B cell (primary cell): ENCODE data around the gene ARHGAP6.

Source experiments
- EZH2 ChIP-seq: IDR thresholded peaks from 2 replicates; pipeline ENCODE4 v1.6.1; 2012; ENCODE audit warnings: borderline replicate concordance, low read depth, mild to moderate bottlenecking, moderate library complexity, low read length; ENCODE audit not compliant: insufficient read depth, poor library complexity, severe bottlenecking
- TF ChIP-seq, protein P1 (sequence below): fragments of 200-600 bp; IDR thresholded peaks from one replicate; pipeline ENCODE4 v1.8.0; 2022; ENCODE audit warnings: antibody characterized with exemption, mild to moderate bottlenecking

DNA sequence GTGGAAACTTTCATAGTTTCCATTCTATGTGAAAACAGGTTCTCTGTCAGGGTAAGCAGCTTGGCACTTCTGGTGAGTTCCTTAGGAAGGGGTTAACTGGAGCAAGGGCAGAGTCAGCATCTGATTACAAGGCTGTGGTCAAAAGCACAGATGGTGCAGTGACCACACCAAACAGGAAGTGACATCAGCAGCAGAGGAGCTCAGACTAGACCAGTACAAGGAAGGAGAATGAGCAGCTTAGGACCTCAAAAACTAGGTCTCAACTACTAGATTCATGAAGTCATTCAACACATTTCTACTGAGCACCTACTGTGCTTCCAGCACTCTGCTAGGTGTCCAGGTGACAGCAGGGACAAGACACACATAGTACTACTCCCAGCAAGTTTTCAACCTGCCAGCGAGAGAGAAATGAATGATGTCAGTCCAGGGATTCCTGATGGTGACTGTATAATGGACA is 242.3 kb downstream of the ARHGAP6 start:
- TF ChIP-seq, protein P1, sequence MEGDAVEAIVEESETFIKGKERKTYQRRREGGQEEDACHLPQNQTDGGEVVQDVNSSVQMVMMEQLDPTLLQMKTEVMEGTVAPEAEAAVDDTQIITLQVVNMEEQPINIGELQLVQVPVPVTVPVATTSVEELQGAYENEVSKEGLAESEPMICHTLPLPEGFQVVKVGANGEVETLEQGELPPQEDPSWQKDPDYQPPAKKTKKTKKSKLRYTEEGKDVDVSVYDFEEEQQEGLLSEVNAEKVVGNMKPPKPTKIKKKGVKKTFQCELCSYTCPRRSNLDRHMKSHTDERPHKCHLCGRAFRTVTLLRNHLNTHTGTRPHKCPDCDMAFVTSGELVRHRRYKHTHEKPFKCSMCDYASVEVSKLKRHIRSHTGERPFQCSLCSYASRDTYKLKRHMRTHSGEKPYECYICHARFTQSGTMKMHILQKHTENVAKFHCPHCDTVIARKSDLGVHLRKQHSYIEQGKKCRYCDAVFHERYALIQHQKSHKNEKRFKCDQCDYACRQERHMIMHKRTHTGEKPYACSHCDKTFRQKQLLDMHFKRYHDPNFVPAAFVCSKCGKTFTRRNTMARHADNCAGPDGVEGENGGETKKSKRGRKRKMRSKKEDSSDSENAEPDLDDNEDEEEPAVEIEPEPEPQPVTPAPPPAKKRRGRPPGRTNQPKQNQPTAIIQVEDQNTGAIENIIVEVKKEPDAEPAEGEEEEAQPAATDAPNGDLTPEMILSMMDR = no peak
- TF ChIP-seq EZH2 = no peak
